K562 (cell line): ENCODE data around the gene ZNF554. TPM values are rescaled to one million over a fixed set of nuclear protein-coding genes. Genes with fewer than 3 reads are reported as not detected.

Experiments
- CTBP1 ChIP-seq: fragments of 450-650 bp; IDR thresholded peaks from 2 replicates; pipeline ENCODE4 v1.6.1; 2016; ENCODE audit warnings: borderline replicate concordance
- LCOR ChIP-seq: sonication (generic); formaldehyde crosslinking; IDR thresholded peaks from 2 replicates; pipeline ENCODE4 v1.8.0; 2022; ENCODE audit warnings: mild to moderate bottlenecking, missing genetic modification reagents
- SPI1 ChIP-seq: IDR thresholded peaks from 2 replicates; pipeline ENCODE4 v1.6.1; 2011; ENCODE audit warnings: low read depth, low read length, control low read depth, borderline replicate concordance
- polyA plus RNA-seq, 8 experiments: library from polyadenylated mRNA; depleted of rRNA in 4 of 8; stranded (reverse) in 5 of 8; unstranded in 3 of 8; fragments of >200 nt; fragmentation: Nextera tagmentation in 2 of 8; fragmentation: Illumina TruSeq in 1 of 8; extraction: Ambion mirVana in 2 of 8; extraction: Trizol in 1 of 8; gene quantifications; 2 replicates each; pipeline versions ENCODE4 v1.2.1 to v1.2.3, GENCODE V29; 2011 to 2014; ENCODE audit warnings: inconsistent platforms in 1 of 8, missing spikeins in 1 of 8
- total RNA-seq, 7 experiments: library from RNA; depleted of rRNA in 6 of 7; stranded (reverse); fragments of >200 nt in 6 of 7; fragmentation: Illumina TruSeq in 2 of 7; extraction: Trizol in 2 of 7; gene quantifications; 2 replicates each; pipeline versions ENCODE4 v1.2.1 to v1.2.3, GENCODE V29; 2011 to 2021; ENCODE audit warnings: low replicate concordance in 1 of 7
- TF ChIP-seq, protein P1 (sequence below): fragments of 150-350 bp; IDR thresholded peaks from 2 replicates; pipeline ENCODE4 v1.6.1; 2014; ENCODE audit warnings: low read depth, mild to moderate bottlenecking, low read length, borderline replicate concordance
- TF ChIP-seq, protein P2 (sequence below): fragments of 450-650 bp; IDR thresholded peaks from 2 replicates; pipeline ENCODE4 v1.6.1; 2018; ENCODE audit not compliant: partially characterized antibody
- TF ChIP-seq, protein P3 (sequence below): fragments of 450-650 bp; IDR thresholded peaks from 2 replicates; pipeline ENCODE4 v1.6.1; 2017; ENCODE audit warnings: antibody characterized with exemption, mild to moderate bottlenecking
- TF ChIP-seq, protein P4 (sequence below), 3 experiments: IDR thresholded peaks in 2 of 3; conservative IDR thresholded peaks in 1 of 3; 2 replicates each; pipeline ENCODE4 v1.5.1; 2011 to 2012; ENCODE audit warnings: low read length in 3 of 3, mild to moderate bottlenecking in 3 of 3, control low read depth in 2 of 3, improper control_type of control experiment in 1 of 3, inconsistent platforms in 1 of 3, low read depth in 1 of 3, mixed read lengths in 1 of 3, moderate library complexity in 1 of 3; ENCODE audit not compliant: insufficient read depth in 2 of 3
- TF ChIP-seq, protein P5 (sequence below): sonication (generic); formaldehyde crosslinking; IDR thresholded peaks from 2 replicates; pipeline ENCODE4 v1.8.0; 2023; ENCODE audit warnings: mild to moderate bottlenecking, missing genetic modification reagents

The ZNF554 gene
- total and polyA plus RNA-seq, 9 of the 15 experiments (the other 6 are each of a cell fraction or from before 2014, with no cell fraction given), result 0.07 to 1.8 (median 1.1) TPM

DNA sequence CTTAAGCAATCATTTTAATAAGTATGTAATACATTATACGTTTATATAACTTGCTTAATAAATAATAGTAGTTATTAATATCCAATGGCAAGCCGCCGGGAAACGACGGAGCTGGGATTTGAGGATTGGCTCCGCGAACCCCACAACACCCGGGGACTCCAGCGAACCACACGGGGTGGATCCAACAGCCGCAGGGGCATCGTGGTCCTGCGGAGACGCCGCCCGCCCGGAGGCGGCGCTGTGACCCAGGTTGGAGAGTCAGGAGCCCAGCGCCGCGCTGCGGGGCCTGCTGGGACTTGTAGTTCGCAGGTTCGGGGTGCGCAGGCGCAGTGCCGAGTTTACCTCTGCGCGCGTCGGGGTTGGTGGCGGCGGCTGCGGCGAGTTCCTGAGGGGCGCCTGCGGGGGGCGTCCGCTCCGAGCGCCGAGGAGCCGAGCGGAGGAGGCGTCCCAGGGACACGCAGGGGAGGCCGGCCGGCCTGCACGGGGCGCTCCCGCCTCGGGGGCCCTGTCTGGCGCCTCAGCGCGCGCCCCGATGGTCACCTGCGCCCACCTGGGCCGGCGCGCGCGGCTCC, at the start of gene ZNF554 (continued):
- TF ChIP-seq, protein P1, sequence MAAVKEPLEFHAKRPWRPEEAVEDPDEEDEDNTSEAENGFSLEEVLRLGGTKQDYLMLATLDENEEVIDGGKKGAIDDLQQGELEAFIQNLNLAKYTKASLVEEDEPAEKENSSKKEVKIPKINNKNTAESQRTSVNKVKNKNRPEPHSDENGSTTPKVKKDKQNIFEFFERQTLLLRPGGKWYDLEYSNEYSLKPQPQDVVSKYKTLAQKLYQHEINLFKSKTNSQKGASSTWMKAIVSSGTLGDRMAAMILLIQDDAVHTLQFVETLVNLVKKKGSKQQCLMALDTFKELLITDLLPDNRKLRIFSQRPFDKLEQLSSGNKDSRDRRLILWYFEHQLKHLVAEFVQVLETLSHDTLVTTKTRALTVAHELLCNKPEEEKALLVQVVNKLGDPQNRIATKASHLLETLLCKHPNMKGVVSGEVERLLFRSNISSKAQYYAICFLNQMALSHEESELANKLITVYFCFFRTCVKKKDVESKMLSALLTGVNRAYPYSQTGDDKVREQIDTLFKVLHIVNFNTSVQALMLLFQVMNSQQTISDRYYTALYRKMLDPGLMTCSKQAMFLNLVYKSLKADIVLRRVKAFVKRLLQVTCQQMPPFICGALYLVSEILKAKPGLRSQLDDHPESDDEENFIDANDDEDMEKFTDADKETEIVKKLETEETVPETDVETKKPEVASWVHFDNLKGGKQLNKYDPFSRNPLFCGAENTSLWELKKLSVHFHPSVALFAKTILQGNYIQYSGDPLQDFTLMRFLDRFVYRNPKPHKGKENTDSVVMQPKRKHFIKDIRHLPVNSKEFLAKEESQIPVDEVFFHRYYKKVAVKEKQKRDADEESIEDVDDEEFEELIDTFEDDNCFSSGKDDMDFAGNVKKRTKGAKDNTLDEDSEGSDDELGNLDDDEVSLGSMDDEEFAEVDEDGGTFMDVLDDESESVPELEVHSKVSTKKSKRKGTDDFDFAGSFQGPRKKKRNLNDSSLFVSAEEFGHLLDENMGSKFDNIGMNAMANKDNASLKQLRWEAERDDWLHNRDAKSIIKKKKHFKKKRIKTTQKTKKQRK, result no peak
- TF ChIP-seq CTBP1 (peak; percentile 94), LCOR (peak; percentile 82), SPI1 (no peak)
- TF ChIP-seq, protein P2, sequence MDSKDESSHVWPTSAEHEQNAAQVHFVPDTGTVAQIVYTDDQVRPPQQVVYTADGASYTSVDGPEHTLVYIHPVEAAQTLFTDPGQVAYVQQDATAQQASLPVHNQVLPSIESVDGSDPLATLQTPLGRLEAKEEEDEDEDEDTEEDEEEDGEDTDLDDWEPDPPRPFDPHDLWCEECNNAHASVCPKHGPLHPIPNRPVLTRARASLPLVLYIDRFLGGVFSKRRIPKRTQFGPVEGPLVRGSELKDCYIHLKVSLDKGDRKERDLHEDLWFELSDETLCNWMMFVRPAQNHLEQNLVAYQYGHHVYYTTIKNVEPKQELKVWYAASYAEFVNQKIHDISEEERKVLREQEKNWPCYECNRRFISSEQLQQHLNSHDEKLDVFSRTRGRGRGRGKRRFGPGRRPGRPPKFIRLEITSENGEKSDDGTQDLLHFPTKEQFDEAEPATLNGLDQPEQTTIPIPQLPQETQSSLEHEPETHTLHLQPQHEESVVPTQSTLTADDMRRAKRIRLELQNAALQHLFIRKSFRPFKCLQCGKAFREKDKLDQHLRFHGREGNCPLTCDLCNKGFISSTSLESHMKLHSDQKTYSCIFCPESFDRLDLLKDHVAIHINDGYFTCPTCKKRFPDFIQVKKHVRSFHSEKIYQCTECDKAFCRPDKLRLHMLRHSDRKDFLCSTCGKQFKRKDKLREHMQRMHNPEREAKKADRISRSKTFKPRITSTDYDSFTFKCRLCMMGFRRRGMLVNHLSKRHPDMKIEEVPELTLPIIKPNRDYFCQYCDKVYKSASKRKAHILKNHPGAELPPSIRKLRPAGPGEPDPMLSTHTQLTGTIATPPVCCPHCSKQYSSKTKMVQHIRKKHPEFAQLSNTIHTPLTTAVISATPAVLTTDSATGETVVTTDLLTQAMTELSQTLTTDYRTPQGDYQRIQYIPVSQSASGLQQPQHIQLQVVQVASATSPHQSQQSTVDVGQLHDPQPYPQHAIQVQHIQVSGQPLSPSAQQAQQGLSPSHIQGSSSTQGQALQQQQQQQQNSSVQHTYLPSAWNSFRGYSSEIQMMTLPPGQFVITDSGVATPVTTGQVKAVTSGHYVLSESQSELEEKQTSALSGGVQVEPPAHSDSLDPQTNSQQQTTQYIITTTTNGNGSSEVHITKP, result peak; percentile 66
- TF ChIP-seq, protein P3, sequence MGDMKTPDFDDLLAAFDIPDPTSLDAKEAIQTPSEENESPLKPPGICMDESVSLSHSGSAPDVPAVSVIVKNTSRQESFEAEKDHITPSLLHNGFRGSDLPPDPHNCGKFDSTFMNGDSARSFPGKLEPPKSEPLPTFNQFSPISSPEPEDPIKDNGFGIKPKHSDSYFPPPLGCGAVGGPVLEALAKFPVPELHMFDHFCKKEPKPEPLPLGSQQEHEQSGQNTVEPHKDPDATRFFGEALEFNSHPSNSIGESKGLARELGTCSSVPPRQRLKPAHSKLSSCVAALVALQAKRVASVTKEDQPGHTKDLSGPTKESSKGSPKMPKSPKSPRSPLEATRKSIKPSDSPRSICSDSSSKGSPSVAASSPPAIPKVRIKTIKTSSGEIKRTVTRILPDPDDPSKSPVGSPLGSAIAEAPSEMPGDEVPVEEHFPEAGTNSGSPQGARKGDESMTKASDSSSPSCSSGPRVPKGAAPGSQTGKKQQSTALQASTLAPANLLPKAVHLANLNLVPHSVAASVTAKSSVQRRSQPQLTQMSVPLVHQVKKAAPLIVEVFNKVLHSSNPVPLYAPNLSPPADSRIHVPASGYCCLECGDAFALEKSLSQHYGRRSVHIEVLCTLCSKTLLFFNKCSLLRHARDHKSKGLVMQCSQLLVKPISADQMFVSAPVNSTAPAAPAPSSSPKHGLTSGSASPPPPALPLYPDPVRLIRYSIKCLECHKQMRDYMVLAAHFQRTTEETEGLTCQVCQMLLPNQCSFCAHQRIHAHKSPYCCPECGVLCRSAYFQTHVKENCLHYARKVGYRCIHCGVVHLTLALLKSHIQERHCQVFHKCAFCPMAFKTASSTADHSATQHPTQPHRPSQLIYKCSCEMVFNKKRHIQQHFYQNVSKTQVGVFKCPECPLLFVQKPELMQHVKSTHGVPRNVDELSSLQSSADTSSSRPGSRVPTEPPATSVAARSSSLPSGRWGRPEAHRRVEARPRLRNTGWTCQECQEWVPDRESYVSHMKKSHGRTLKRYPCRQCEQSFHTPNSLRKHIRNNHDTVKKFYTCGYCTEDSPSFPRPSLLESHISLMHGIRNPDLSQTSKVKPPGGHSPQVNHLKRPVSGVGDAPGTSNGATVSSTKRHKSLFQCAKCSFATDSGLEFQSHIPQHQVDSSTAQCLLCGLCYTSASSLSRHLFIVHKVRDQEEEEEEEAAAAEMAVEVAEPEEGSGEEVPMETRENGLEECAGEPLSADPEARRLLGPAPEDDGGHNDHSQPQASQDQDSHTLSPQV, result 0 out of 2 replicates have a peak, but pooled peaks have one; percentile 39
- TF ChIP-seq, protein P4, sequence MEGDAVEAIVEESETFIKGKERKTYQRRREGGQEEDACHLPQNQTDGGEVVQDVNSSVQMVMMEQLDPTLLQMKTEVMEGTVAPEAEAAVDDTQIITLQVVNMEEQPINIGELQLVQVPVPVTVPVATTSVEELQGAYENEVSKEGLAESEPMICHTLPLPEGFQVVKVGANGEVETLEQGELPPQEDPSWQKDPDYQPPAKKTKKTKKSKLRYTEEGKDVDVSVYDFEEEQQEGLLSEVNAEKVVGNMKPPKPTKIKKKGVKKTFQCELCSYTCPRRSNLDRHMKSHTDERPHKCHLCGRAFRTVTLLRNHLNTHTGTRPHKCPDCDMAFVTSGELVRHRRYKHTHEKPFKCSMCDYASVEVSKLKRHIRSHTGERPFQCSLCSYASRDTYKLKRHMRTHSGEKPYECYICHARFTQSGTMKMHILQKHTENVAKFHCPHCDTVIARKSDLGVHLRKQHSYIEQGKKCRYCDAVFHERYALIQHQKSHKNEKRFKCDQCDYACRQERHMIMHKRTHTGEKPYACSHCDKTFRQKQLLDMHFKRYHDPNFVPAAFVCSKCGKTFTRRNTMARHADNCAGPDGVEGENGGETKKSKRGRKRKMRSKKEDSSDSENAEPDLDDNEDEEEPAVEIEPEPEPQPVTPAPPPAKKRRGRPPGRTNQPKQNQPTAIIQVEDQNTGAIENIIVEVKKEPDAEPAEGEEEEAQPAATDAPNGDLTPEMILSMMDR (IDR thresholded peaks at IDR 0.05 in 2 of 3, conservative IDR thresholded peaks at IDR 0.05 in 1 of 3; ENCODE audit: insufficient read depth in 2 of 3, low read depth in 1 of 3, low read length in 3 of 3), result peak; percentile 89 to 95 (median 93)
- TF ChIP-seq, protein P5, sequence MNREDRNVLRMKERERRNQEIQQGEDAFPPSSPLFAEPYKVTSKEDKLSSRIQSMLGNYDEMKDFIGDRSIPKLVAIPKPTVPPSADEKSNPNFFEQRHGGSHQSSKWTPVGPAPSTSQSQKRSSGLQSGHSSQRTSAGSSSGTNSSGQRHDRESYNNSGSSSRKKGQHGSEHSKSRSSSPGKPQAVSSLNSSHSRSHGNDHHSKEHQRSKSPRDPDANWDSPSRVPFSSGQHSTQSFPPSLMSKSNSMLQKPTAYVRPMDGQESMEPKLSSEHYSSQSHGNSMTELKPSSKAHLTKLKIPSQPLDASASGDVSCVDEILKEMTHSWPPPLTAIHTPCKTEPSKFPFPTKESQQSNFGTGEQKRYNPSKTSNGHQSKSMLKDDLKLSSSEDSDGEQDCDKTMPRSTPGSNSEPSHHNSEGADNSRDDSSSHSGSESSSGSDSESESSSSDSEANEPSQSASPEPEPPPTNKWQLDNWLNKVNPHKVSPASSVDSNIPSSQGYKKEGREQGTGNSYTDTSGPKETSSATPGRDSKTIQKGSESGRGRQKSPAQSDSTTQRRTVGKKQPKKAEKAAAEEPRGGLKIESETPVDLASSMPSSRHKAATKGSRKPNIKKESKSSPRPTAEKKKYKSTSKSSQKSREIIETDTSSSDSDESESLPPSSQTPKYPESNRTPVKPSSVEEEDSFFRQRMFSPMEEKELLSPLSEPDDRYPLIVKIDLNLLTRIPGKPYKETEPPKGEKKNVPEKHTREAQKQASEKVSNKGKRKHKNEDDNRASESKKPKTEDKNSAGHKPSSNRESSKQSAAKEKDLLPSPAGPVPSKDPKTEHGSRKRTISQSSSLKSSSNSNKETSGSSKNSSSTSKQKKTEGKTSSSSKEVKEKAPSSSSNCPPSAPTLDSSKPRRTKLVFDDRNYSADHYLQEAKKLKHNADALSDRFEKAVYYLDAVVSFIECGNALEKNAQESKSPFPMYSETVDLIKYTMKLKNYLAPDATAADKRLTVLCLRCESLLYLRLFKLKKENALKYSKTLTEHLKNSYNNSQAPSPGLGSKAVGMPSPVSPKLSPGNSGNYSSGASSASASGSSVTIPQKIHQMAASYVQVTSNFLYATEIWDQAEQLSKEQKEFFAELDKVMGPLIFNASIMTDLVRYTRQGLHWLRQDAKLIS, result peak; percentile 59; the same call in 1 of the 2 replicates
